Thyroid gland (tissue), 4 donors: ENCODE results near the gene TNS3. TPM values are rescaled to one million over a fixed set of nuclear protein-coding genes. Genes with fewer than 3 reads are reported as not detected.

ENCODE experiments used
- DNase-seq, 2 donors: peaks; one replicate each; pipeline ENCODE4 v3.0.0-alpha.2; 2019
- H3K27ac ChIP-seq, 3 donors: fragments of 200-600 bp; sonication (generic); 1 replicate in 2 of 3; 2 replicates in 1 of 3; pipeline ENCODE4 v1.5.1; 2016 to 2019; ENCODE audit warnings: mild to moderate bottlenecking in 1 of 3, moderate library complexity in 1 of 3
- H3K27me3 ChIP-seq: fragments of 200-600 bp; sonication (generic); one replicate; pipeline ENCODE4 v1.5.1; 2019
- H3K36me3 ChIP-seq, 2 donors: fragments of 200-600 bp; sonication (generic); one replicate each; pipeline ENCODE4 v1.5.1; 2016 to 2019
- H3K4me1 ChIP-seq, 2 donors: fragments of 200-600 bp; sonication (generic); one replicate each; pipeline ENCODE4 v1.5.1; 2017 to 2019
- H3K4me3 ChIP-seq, 3 donors: fragments of 200-600 bp; sonication (generic); replicated peaks in 1 of 3; 1 replicate in 2 of 3; 2 replicates in 1 of 3; pipeline ENCODE4 v1.5.1; 2016; ENCODE audit warnings: mild to moderate bottlenecking in 1 of 3
- H3K9me3 ChIP-seq: fragments of 200-600 bp; sonication (generic); one replicate; pipeline ENCODE4 v1.5.1; 2017
- CTCF ChIP-seq, 6 experiments: fragments of 200-600 bp in 3 of 6; fragments of 450-650 bp in 3 of 6; sonication (generic) in 3 of 6; IDR thresholded peaks; one replicate each; pipeline ENCODE4 v1.5.1; 2016 to 2019; ENCODE audit warnings: antibody characterized with exemption in 6 of 6, mild to moderate bottlenecking in 2 of 6, inconsistent platforms in 1 of 6, moderate library complexity in 1 of 6
- POLR2A ChIP-seq, 2 donors: fragments of 450-650 bp; IDR thresholded peaks; one replicate each; pipeline ENCODE4 v1.6.1; 2017; ENCODE audit warnings: antibody characterized with exemption in 2 of 2, mild to moderate bottlenecking in 2 of 2, moderate library complexity in 1 of 2
- WGBS, 2 donors: methylation state at CpG; one replicate each; pipeline ENCODE4 v1.1.5; 2017; 5-methylcytosine and 5-hydroxymethylcytosine counted together
- intact Hi-C: fragments of 100-400 bp; cut with DNase I; formaldehyde crosslinking; loops from one replicate; pipeline ENCODE4 v1.15.1; 2023
- total RNA-seq, 4 donors: library from RNA; depleted of rRNA; stranded (reverse); fragments of >200 nt; gene quantifications; one replicate each; pipeline ENCODE4 v1.2.3, GENCODE V29; 2016

The TNS3 gene
- total RNA-seq, 4 donors from 2014 or later = 65.8 to 93.0 (median 80.7) TPM

GRCh38 chr7:47624689-47625088 lies 42.8 kb upstream of the TNS3 start:
- DNase-seq = no peak
- Histone ChIP-seq H3K4me3 (no peak overlapping the region), H3K4me1 (peaks cover 0 to 10% of the 10 kb centered on the region in 2 donors), H3K9me3 (no peaks in the 10 kb centered on the region), H3K36me3 (no peaks in the 10 kb centered on the region), H3K27ac (no peak overlapping the region), H3K27me3 (no peaks in the 10 kb centered on the region)
- intact Hi-C loops = no loop called here
- TF ChIP-seq POLR2A (IDR thresholded peaks at IDR 0.05) (no peak), CTCF (IDR thresholded peaks at IDR 0.05) (no peak)

- WGBS, 2 donors = 75 to 76% methylated on average over 11 of the region's 11 CpGs
- H3K9me3 ChIP-seq = no peaks in the 10 kb centered on the region
- H3K27me3 ChIP-seq = no peaks in the 10 kb centered on the region
- DNase-seq = no peak
- intact Hi-C loops = no loop called here
- H3K27ac ChIP-seq = peak overlapping the region in 1 of 3 donors; percentile 19
- H3K4me1 ChIP-seq = peaks cover 0 to 10% of the 10 kb centered on the region in 2 donors
- TF ChIP-seq CTCF (IDR thresholded peaks at IDR 0.05) = no peak
- no peak for TF ChIP-seq POLR2A (IDR thresholded peaks at IDR 0.05)
- H3K36me3 ChIP-seq = no peaks in the 10 kb centered on the region
- no peak overlapping the region for H3K4me3 ChIP-seq
Measured at GRCh38 chr7:47622946-47623640, 41.2 kb upstream of the TNS3 start.

GRCh38 chr7:47622586-47622945 lies 40.7 kb upstream of the TNS3 start:
- TF ChIP-seq POLR2A (IDR thresholded peaks at IDR 0.05) = no peak
- no peak for TF ChIP-seq CTCF (IDR thresholded peaks at IDR 0.05)
- Histone ChIP-seq H3K27ac (peak overlapping the region in 1 of 3 donors; percentile 19), H3K27me3 (no peaks in the 10 kb centered on the region), H3K9me3 (no peaks in the 10 kb centered on the region), H3K4me1 (peaks cover 0 to 10% of the 10 kb centered on the region in 2 donors), H3K4me3 (no peak overlapping the region), H3K36me3 (no peaks in the 10 kb centered on the region)
- intact Hi-C loops = no loop called here
- no peak for DNase-seq

GRCh38 chr7:47621979-47622561 lies 40.2 kb upstream of the TNS3 start:
- H3K4me3 ChIP-seq = no peak overlapping the region
- peaks cover 0 to 10% of the 10 kb centered on the region in 2 donors for H3K4me1 ChIP-seq
- intact Hi-C loops = no loop called here
- TF ChIP-seq CTCF (IDR thresholded peaks at IDR 0.05) (no peak), POLR2A (IDR thresholded peaks at IDR 0.05) (no peak)
- peak overlapping the region in 1 of 3 donors; percentile 19 for H3K27ac ChIP-seq
- no peak for DNase-seq
- no peaks in the 10 kb centered on the region for H3K36me3 ChIP-seq
- 85 to 89% methylated on average over 14 of the region's 14 CpGs for WGBS, 2 donors
- no peaks in the 10 kb centered on the region for H3K27me3 ChIP-seq
- no peaks in the 10 kb centered on the region for H3K9me3 ChIP-seq

GRCh38 chr7:47621347-47621746 lies 39.4 kb upstream of the TNS3 start:
- TF ChIP-seq CTCF (IDR thresholded peaks at IDR 0.05) (no peak), POLR2A (IDR thresholded peaks at IDR 0.05) (no peak)
- Histone ChIP-seq H3K36me3 (no peaks in the 10 kb centered on the region), H3K9me3 (no peaks in the 10 kb centered on the region), H3K27ac (no peak overlapping the region), H3K4me1 (peaks cover 0 to 10% of the 10 kb centered on the region in 2 donors), H3K4me3 (no peak overlapping the region), H3K27me3 (no peaks in the 10 kb centered on the region)
- WGBS, 2 donors = 91 to 96% methylated on average over 8 to 12 of the region's 12 CpGs
- DNase-seq = no peak
- intact Hi-C loops = no loop called here
